B cell (primary cell): ENCODE results near the gene PLCG2.

Source experiments
- EZH2 ChIP-seq: IDR thresholded peaks from 2 replicates; pipeline ENCODE4 v1.6.1; 2012; ENCODE audit warnings: borderline replicate concordance, low read depth, mild to moderate bottlenecking, moderate library complexity, low read length; ENCODE audit not compliant: insufficient read depth, poor library complexity, severe bottlenecking
- TF ChIP-seq, protein P1 (sequence below): fragments of 200-600 bp; IDR thresholded peaks from one replicate; pipeline ENCODE4 v1.8.0; 2022; ENCODE audit warnings: antibody characterized with exemption, mild to moderate bottlenecking

GRCh38 chr16:81784072-81784795 lies 5.1 kb downstream of the PLCG2 start:
- TF ChIP-seq, protein P1, sequence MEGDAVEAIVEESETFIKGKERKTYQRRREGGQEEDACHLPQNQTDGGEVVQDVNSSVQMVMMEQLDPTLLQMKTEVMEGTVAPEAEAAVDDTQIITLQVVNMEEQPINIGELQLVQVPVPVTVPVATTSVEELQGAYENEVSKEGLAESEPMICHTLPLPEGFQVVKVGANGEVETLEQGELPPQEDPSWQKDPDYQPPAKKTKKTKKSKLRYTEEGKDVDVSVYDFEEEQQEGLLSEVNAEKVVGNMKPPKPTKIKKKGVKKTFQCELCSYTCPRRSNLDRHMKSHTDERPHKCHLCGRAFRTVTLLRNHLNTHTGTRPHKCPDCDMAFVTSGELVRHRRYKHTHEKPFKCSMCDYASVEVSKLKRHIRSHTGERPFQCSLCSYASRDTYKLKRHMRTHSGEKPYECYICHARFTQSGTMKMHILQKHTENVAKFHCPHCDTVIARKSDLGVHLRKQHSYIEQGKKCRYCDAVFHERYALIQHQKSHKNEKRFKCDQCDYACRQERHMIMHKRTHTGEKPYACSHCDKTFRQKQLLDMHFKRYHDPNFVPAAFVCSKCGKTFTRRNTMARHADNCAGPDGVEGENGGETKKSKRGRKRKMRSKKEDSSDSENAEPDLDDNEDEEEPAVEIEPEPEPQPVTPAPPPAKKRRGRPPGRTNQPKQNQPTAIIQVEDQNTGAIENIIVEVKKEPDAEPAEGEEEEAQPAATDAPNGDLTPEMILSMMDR = no peak
- TF ChIP-seq EZH2 = no peak
